HG02943 (cell line): ENCODE data around the gene CNIH2.

Experiments
- ATAC-seq: cut with Tn5 transposase; IDR thresholded peaks from one replicate; pipeline ENCODE4 v1.9.1; 2021; ENCODE audit warnings: mild to moderate bottlenecking, low read depth, moderate library complexity; ENCODE audit not compliant: unreplicated experiment

CNIH2 gene

DNA sequence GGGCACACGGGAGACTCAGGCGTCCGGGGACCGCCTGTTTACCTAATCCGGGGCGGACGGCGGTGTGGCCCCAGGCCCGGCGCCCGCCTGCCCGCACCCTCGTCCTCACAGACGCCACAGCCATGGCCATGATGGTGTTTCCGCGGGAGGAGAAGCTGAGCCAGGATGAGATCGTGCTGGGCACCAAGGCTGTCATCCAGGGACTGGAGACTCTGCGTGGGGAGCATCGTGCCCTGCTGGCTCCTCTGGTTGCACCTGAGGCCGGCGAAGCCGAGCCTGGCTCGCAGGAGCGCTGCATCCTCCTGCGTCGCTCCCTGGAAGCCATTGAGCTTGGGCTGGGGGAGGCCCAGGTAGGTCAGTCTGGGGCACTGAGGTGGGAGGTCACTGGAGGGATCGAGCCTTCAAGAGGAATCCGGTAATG, 19.5 kb upstream of the CNIH2 start:
- ATAC-seq = no peak

DNA sequence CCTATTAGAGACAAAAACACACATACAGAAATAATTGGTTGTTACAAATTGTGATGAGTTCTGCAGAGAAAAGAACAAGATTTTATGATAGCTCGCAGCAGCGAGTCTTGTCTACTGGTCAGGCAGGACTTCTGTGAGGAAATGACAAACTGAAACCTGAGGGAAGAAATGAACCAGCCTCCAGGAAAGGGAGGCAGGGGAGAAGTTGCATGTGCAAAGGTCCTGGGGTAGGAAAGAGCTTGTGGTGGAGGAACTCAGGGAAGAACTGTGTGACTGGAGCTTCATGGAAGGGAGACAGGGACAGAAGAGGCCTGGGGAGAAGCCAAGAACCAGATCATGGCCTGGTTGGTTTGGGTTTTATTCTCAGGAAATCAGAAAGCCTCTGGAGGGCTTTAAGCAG, 18.8 kb upstream of the CNIH2 start:
- no peak for ATAC-seq

DNA sequence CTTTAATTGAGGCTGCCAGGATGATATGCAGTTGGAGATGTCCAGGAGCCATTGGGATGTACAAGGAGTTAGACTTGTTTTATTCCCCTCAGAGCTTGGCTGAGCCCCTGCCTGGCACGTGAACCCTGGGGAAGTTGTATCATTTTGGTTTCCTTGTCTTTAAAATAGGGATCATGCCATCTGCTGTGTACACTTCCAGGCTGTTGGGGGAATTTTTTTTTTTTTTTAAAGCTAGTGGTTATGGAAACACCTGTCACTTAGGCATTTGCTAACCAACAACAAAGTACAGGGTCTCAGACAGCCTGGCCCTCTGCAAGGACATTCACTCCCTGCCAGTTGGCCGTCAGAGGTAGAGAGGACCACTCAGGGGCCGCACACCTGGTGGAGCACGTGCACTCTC, 18.0 kb upstream of the CNIH2 start:
- ATAC-seq = no peak

DNA sequence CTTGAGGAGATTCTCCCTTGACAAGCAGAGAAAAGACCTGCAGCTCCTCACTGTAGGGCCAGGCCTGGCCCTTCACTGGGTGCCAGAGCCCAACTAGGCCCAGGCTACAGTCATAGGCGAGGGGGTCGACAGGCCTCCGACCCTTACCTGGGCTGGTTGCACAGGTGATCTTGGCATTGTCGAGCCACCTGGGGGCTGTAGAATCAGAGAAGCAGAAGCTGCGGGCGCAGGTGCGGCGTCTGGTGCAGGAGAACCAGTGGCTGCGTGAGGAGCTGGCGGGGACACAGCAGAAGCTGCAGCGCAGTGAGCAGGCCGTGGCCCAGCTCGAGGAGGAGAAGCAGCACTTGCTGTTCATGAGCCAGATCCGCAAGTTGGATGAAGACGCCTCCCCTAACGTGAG, 16.4 kb upstream of the CNIH2 start:
- ATAC-seq = no peak

DNA sequence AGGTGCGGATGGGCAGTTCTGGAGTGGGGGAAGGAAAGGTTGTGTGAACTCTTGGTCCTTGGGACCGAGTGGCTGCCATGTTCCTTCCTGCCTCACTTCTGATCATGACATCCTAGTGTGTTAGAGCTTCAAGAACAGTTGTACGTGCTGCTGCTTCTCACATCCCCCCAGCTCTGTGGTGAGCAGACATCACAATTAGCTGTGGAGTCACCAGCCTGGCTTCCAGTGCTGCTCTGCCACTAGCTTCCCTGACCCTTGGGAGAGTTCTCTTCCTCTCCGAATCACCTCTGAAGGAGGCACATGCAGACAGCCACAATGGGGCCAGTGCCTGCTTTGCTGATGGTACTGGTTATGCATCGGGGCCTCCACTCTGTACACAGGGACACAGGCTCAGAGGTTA, 15.8 kb upstream of the CNIH2 start:
- ATAC-seq = no peak

DNA sequence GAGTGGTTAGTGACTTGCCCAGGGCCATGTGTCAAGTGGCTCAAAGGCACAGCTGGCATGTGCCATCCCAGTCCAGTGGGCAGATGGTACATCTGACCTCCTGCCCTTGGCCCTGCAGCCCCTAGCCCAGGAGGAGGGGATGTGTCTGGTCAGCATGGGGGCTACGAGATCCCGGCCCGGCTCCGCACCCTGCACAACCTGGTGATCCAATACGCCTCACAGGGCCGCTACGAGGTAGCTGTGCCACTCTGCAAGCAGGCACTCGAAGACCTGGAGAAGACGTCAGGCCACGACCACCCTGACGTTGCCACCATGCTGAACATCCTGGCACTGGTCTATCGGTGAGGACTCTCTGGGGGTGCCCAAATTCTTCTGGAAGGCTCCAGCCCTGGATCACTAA, 15.3 kb upstream of the CNIH2 start:
- ATAC-seq = no peak

DNA sequence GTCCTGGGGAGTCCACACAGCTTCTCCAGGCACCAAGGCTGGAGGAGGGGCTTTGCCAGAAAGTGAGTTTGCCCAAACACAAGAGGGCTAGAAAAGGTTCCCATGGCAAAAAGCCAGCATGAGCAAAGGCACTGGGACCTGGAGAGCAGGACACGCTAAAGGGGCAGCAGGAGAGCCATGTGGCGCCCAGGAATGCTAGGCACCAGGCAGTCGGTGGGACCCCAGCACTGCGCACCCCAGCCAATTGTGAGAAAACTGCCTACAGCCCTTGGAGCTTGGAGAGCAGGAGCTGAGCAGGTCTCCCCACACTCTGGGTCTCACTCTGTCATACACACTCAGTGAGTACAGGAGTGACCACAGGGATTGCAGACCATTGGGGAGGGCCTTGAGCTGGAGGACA, 14.7 kb upstream of the CNIH2 start:
- no peak for ATAC-seq

DNA sequence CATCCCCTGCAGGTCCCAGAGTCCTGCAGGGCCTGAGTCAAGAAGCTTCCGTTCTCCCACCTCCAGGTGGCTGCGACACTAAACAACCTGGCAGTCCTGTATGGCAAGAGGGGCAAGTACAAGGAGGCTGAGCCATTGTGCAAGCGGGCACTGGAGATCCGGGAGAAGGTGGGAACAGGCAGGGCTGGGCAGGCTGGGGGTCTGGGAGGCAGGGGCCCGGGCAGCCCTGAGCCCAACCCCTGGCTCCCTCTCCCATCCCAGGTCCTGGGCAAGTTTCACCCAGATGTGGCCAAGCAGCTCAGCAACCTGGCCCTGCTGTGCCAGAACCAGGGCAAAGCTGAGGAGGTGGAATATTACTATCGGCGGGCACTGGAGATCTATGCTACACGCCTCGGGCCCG, 14.2 kb upstream of the CNIH2 start:
- no peak for ATAC-seq

DNA sequence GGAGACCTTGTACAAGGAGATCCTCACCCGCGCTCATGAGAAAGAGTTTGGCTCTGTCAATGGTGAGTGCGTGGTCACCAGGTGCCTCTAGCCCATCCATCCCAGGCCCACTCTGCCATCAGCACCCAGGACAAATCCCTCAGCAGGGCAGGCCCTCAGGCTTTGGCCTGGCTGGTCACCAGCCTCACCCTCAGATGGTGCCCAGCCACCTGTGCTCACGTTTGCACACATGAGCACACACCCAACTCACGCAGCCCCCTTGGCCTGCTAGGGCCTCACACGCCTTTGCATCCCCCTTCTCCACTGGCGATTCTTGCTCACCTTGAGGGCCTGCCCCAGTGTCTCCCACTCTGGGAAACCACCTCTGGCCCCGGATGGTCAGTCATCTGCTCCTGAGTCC, 13.6 kb upstream of the CNIH2 start:
- ATAC-seq = no peak

DNA sequence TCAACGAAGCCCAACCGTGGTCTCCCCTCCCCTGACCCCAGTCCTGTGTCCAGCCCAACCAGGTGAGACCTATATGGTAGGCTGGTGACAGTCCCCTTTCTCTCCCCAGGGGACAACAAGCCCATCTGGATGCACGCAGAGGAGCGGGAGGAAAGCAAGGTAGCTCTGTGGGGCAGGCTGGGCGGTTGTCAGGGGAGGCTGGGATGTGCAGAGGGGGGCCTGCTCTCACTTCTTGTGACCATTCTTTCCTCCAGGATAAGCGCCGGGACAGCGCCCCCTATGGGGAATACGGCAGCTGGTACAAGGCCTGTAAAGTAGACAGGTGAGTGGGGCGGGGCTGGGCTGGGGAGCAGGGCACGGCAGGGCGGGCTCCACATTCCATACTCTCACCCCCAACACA, 13.1 kb upstream of the CNIH2 start:
- no peak for ATAC-seq

DNA sequence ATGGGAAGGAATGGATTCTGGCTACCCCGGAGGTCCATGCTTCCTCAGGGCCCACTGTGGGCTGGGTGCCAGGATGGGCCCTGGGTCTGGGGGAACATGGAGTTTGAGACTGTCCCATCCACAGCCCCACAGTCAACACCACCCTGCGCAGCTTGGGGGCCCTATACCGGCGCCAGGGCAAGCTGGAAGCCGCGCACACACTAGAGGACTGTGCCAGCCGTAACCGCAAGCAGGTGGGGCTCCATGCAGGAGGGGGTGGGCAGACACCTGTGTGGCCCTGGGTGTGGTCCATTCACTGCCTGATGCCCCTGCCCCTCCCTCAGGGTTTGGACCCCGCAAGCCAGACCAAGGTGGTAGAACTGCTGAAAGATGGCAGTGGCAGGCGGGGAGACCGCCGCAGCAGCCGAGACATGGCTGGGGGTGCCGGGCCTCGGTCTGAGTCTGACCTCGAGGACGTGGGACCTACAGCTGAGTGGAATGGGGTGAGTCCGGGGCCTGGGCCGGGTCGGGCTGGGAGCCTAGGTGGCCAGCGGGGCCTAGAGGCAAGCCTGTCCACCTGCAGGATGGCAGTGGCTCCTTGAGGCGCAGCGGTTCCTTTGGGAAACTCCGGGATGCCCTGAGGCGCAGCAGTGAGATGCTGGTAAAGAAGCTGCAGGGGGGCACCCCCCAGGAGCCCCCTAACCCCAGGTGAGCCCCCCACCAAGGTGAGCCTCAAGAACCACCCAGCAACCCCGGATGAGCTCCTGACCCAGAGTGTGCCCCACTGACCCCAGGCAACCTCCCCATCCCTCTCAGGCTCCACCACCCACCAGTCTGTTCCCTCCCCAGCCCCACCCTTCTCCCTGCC, 12.2 kb upstream of the CNIH2 start:
- ATAC-seq = no peak

DNA sequence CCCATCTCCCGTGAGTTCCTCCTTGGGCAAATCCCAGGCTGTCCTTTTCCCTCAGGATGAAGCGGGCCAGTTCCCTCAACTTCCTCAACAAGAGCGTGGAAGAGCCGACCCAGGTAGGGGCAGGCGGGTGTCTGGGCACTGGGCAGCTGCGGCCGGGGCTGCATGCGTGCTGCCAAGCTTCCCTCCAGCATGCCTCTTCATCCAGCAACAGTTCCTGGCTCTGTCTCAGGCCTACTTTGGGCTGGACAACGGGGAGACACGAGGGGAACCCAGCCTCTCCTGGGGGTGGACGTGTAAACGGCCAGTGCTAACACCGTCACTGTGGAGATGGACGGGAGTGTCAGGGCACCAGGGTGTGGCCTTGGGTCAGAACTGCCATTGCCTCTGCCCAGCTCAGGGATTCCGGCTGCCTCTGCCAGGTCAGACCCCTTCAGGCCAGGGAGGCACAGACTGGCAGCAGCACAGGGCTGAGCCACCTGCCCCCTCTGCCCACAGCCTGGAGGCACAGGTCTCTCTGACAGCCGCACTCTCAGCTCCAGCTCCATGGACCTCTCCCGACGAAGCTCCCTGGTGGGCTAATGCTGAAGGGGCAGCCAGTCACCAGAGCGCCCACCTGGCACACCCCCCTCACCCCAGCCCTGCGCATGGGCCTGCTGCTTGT, 11.5 kb upstream of the CNIH2 start:
- no peak for ATAC-seq

DNA sequence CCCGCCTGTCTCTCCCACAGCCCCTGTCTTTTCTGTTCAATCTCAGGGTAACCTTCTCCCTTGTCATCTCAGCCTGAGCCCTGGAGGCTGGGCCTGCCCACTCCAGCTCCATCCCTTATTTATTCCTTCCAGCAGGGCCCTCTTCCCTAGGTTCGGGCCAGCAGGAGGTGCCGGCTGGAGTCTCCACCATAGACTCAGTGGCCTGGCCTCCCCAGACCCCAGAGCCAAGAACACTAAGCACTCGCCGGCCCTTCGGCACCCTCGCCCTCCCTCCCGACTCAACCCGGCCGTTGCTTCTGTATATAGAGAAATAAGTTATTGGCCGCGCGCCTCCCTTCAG, 11.0 kb upstream of the CNIH2 start:
- ATAC-seq = no peak

DNA sequence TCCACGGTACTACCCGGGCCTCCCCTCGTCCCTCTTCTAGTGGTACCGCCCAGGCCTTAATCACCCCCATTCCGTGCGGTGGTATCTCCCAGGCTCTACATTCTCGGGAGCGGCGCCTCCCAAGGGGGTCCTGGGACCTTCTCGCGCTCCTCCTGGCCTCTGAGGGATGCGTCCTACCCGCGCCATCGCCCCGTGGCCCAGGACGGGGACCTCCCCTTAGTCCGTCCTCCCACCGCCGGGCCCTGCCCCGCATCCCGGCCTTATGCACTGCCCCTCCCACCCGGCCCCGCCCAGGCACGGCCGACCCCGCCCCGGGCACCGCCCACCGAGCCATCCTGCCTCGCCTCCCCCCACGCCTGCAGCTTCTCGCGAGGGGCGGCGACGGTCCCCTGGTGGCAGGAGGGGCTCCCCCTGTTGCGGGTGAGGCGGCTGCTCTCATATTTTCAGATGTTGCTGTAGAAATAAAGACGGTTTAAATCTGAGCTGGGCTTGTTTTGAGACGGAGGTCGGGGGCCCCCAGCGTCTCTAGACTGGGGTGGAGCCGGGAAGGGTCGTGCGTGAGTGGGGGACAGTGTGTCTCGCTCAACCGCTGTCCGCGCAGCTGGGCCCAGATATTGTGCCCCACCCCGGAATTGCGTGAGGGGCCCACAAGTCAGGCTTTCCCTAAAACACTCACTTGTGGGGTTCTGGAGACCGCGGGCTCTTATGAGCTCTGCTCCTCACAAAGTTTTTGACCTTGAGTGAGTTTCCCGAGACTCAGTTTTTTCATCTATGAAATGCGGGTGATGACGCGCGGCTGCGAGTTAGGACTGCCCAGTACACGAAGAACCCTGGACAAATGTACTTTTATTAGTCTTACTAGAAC, 10.4 kb upstream of the CNIH2 start:
- peak; percentile 31 for ATAC-seq

DNA sequence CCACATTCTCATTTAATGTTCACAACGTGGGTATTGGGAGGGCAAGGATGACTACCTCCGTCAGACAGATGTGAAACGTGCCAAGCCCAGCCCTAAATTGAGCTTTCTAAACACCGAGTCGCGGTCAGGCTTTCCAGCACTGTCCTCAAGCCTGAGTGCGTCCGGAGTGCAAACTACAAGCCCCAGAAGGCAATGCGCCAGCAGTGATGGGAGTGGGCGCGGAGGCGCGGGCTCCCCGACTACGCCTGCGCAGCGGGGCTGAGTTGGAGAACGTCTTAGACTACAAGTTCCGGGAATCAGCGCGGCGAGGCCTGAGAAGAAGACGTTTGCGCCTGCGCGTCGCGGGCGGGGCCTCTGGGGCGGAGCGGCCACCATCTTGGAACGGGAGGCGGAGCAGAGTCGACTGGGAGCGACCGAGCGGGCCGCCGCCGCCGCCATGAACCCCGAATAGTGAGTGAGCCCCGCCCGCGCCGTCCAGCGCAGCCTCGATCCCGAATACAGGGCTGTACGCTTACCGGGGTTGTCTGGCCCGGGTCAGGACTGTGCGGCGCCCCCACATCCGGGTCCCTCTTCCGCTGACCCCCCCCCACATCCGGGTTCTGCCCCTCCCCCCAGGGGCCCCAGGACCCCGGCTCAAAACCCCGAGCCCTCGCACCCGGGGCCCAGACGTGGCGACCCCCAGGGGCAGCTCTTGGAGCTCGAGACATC, 9.6 kb upstream of the CNIH2 start, which contains the start of gene RAB1B:
RAB1B (plus strand) TSS at position 396 of the 708 bp plus-strand sequence; CDS start at position 437, 41 bp downstream.
- peak; percentile 75 for ATAC-seq

DNA sequence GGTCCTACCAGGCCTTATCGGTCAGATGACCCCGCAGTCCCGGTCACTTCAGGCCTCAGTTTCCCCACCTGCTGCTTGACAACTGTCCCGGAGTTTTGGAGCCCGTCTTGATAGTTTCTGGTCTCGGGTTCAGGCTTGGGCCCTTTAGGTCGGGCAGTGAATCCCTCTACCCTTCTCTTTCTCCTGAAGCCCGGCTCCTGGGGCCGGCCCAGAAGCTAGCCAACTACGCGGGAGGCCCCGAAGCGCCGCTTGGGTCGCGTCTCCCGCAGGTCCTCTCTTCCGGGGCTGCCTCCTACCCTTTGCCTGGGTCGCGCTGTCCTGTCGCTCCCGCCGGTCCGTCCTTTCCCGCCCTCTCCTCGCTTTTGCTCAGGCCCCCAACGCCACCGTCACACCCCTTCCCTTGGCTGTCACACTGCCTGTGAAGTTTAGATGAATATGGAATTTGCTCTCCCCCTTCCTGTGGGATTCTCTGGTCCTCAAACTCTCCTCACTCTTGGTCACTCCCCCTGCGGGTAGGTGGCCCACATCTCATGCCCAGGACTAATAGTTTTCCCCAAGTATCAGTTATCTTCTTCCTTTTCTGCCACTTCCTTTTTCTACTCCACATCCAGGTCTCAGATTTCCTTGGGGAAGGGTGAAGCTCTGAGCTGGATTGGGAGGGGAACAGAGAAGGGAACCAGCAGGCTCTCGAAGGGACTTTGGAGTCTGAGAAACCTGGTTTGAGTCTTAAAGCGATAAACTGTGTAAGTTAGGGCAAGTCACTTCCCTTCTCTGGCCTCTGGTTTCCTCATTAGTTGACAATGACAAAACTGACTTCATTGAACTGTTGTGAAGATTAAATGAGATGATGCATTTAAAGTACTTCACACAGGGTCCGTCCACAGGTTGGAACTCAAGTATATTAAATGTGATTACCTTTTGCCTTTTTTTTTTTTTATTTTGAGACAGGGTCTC, 8.7 kb upstream of the CNIH2 start:
- ATAC-seq = no peak

DNA sequence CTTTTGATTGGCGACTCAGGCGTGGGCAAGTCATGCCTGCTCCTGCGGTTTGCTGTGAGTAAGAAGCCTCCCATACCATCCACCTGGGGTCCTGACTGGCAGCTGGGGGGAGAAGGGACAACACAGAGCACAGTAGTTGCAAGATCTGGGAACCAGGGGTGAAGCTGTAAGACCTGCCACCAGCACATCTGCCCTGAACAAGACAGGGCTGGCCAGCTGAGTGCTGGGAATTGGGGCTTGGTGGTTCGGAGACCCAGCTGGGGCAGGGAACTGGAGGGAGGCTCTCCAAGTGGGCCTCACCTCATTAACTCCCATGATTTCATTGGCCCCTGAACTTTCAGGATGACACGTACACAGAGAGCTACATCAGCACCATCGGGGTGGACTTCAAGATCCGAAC, 6.2 kb upstream of the CNIH2 start:
- ATAC-seq = no peak

DNA sequence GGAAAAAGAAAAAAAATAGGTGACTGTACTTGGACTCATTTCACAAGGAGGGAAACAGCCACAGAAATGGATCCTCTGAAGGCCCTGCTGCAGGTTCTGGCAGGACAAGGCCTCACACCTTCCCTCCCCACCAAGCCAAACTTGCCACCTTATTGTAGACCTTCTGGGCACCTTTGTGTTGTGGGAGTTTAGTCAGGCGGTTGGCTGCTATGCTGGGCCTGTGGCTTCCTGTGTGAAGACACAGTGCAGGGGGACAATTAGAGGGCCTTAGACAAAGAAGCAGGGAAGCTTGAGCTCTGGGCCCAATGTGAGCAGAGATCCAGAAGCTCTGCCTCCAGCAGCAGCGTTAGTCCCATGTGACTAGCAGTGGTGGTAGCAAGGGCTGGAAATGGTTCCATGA, 5.4 kb upstream of the CNIH2 start:
- no peak for ATAC-seq

DNA sequence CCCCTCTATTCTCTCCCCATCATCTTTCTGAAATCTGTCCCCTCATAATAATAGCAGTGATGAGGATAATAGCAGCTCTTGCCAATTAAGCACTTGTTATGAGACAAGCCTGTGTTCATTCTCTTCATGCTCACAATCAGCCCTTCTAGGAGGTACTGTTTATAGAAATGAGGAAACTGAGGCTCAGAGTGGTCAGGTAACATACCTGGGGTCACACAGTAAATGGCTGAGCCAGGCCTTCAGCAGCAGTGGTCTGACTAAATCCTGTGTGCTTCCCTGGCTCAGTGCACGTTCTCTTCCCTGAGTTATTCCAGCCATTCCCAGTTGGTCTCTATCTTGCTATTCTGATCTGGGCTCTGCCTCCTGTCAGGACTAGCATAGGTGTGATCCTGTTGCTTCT, 3.8 kb upstream of the CNIH2 start:
- no peak for ATAC-seq

DNA sequence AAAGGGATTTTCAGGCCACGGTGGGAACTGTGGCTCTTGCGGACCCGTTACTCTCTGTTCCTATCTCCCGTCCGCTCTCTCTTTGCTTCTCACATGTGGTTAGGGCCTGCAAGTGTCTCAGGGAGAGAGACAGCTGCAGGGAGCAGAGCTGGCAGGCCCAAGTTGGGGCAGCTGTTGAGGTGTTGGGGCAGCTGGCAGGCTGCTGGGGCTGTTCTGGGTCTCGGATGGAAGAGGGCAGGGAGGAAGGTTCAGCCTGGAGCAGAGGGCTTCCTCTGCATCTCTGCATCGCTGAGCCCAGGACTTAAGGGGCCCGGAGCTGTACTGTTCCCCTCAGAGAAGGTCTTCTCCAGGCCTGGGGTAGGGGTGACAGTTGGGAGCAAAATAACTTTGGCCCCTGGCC, 2.6 kb upstream of the CNIH2 start:
- no peak for ATAC-seq
